Astrocyte (in vitro differentiated cells and primary cell): ENCODE measurements around the gene TMEM179. TPM values are rescaled to one million over a fixed set of nuclear protein-coding genes. Genes with fewer than 3 reads are reported as not detected.

Experiments
- DNase-seq: peaks from one replicate; pipeline ENCODE4 v3.0.0-alpha.2; 2010; ENCODE audit warnings: low read depth
- FAIRE-seq: peaks from 2 replicates; lab custom pipeline; 2011; peaks lifted over from hg19 to GRCh38; lab: Jason Lieb, UNC
- H2AFZ ChIP-seq: 2 replicates; pipeline ENCODE4 v1.6.0; 2012; ENCODE audit warnings: low read depth, low read length, inconsistent platforms
- H3K27ac ChIP-seq: 2 replicates; pipeline ENCODE4 v1.5.1; 2011; ENCODE audit warnings: low read depth, low read length, inconsistent platforms
- H3K27me3 ChIP-seq: 2 replicates; pipeline ENCODE4 v1.6.0; 2011; ENCODE audit warnings: low read length, inconsistent platforms; ENCODE audit not compliant: insufficient read depth
- H3K36me3 ChIP-seq: 2 replicates; pipeline ENCODE4 v1.5.1; 2011; ENCODE audit warnings: low read length, inconsistent platforms; ENCODE audit not compliant: insufficient read depth
- H3K4me1 ChIP-seq: 2 replicates; pipeline ENCODE4 v1.5.1; 2011; ENCODE audit warnings: low read length, inconsistent platforms; ENCODE audit not compliant: insufficient read depth
- H3K4me2 ChIP-seq: 2 replicates; pipeline ENCODE4 v1.6.0; 2012; ENCODE audit warnings: low read length, inconsistent platforms
- H3K4me3 ChIP-seq: 2 replicates; pipeline ENCODE4 v1.5.1; 2011; ENCODE audit warnings: low read depth, mild to moderate bottlenecking, low read length, inconsistent platforms; ENCODE audit not compliant: insufficient read depth
- H3K79me2 ChIP-seq: 2 replicates; pipeline ENCODE4 v1.6.0; 2012; ENCODE audit warnings: mild to moderate bottlenecking, low read length, inconsistent platforms; ENCODE audit not compliant: insufficient read depth
- H3K9ac ChIP-seq: 2 replicates; pipeline ENCODE4 v1.6.0; 2012; ENCODE audit warnings: mild to moderate bottlenecking, low read length, inconsistent platforms
- H3K9me3 ChIP-seq: 2 replicates; pipeline ENCODE4 v1.5.1; 2012; ENCODE audit warnings: low read depth, mild to moderate bottlenecking, low read length, inconsistent platforms; ENCODE audit not compliant: insufficient read depth
- H4K20me1 ChIP-seq: 2 replicates; pipeline ENCODE4 v1.6.0; 2012; ENCODE audit warnings: low read length, inconsistent platforms; ENCODE audit not compliant: insufficient read depth
- H3K27ac Mint-ChIP-seq: one replicate; pipeline ENCODE4 v1.8.0; 2021; ENCODE audit warnings: mild to moderate bottlenecking, mixed read lengths; ENCODE audit not compliant: unreplicated experiment
- H3K27me3 Mint-ChIP-seq: one replicate; pipeline ENCODE4 v1.8.0; 2021; ENCODE audit warnings: low read depth, mixed read lengths; ENCODE audit not compliant: unreplicated experiment
- H3K36me3 Mint-ChIP-seq: one replicate; pipeline ENCODE4 v1.8.0; 2021; ENCODE audit warnings: low read depth, mixed read lengths; ENCODE audit not compliant: unreplicated experiment
- H3K4me1 Mint-ChIP-seq: one replicate; pipeline ENCODE4 v1.8.0; 2021; ENCODE audit warnings: low read depth, mixed read lengths; ENCODE audit not compliant: unreplicated experiment
- H3K4me3 Mint-ChIP-seq: one replicate; pipeline ENCODE4 v1.8.0; 2021; ENCODE audit warnings: mild to moderate bottlenecking, moderate library complexity, mixed read lengths; ENCODE audit not compliant: unreplicated experiment
- H3K9me3 Mint-ChIP-seq: one replicate; pipeline ENCODE4 v1.8.0; 2021; ENCODE audit warnings: mild to moderate bottlenecking, mixed read lengths; ENCODE audit not compliant: unreplicated experiment
- EZH2 ChIP-seq: IDR thresholded peaks from 2 replicates; pipeline ENCODE4 v1.6.1; 2012; ENCODE audit warnings: mild to moderate bottlenecking, low read length, inconsistent platforms; ENCODE audit not compliant: insufficient read depth
- total RNA-seq: library from RNA; stranded (reverse); gene quantifications from 2 replicates; pipeline ENCODE4 v1.2.1, GENCODE V29; 2021
- TF ChIP-seq, protein P1 (sequence below): IDR thresholded peaks from 2 replicates; pipeline ENCODE4 v1.5.1; 2011; ENCODE audit warnings: low read depth, mild to moderate bottlenecking, inconsistent platforms, low read length, moderate library complexity; ENCODE audit not compliant: insufficient read depth

Gene TMEM179
- total RNA-seq, 1 donor from 2014 or later = 0.82 TPM

DNA sequence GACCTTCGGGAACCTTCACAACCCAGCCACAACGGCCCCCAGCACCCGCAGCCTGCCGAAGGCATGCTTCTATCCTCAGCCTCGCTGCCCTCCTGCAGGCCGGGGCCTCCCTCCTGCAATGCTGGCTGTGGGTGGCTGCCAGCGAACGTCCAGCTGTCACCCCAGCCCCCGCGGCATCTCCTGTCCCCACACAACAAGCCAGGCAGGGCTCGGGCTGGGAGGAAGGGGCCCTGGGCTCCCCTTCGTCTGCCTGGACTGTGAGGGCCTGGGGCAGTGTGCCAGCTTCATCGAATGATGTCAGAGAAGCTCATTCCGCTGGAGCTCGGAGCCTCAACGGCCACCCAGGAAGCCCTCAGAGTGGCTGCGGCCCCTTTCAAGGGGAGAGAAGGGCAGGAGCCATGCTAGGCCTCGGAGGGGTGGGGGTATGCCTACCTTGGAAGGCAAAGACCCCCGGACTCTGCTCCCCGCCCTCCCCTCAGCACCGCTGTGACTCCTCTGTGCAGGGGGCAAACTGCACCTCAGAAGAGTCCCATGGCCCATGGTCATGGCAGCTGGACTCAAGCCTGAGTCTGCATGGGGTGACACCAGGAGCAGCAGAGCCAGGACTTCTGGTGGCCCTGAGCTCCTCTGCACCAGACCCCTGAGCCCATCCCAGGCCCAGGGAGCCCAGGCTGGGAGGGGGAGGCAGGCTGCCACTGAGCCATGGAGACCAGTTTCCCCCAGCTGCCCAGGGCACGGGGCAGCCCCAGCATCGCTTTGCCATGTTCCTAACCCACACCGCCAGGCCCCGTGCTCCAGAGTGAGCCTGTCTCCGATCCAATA is 49.8 kb downstream of the TMEM179 start:
- no peaks in the 10 kb centered on the region for H3K36me3 Mint-ChIP-seq
- no peak for DNase-seq
- H3K4me2 ChIP-seq = no peak overlapping the region
- no peaks in the 10 kb centered on the region for H3K9me3 ChIP-seq
- H3K27ac Mint-ChIP-seq = no peak overlapping the region
- no peaks in the 10 kb centered on the region for H3K4me1 ChIP-seq
- H3K9me3 Mint-ChIP-seq = no peaks in the 10 kb centered on the region
- no peaks in the 10 kb centered on the region for H3K79me2 ChIP-seq
- no peaks in the 10 kb centered on the region for H3K4me1 Mint-ChIP-seq
- no peaks in the 10 kb centered on the region for H3K27me3 ChIP-seq
- H3K4me3 ChIP-seq = no peak overlapping the region
- H3K9ac ChIP-seq = no peak overlapping the region
- H4K20me1 ChIP-seq = no peaks in the 10 kb centered on the region
- H3K27me3 Mint-ChIP-seq = peaks cover 35% of the 10 kb centered on the region
- TF ChIP-seq, protein P1, sequence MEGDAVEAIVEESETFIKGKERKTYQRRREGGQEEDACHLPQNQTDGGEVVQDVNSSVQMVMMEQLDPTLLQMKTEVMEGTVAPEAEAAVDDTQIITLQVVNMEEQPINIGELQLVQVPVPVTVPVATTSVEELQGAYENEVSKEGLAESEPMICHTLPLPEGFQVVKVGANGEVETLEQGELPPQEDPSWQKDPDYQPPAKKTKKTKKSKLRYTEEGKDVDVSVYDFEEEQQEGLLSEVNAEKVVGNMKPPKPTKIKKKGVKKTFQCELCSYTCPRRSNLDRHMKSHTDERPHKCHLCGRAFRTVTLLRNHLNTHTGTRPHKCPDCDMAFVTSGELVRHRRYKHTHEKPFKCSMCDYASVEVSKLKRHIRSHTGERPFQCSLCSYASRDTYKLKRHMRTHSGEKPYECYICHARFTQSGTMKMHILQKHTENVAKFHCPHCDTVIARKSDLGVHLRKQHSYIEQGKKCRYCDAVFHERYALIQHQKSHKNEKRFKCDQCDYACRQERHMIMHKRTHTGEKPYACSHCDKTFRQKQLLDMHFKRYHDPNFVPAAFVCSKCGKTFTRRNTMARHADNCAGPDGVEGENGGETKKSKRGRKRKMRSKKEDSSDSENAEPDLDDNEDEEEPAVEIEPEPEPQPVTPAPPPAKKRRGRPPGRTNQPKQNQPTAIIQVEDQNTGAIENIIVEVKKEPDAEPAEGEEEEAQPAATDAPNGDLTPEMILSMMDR = no peak
- TF ChIP-seq EZH2 = no peak
- H3K4me3 Mint-ChIP-seq = no peak overlapping the region
- no peaks in the 10 kb centered on the region for H3K36me3 ChIP-seq
- no peak overlapping the region for H2AFZ ChIP-seq
- no peak for FAIRE-seq
- no peak overlapping the region for H3K27ac ChIP-seq

DNA sequence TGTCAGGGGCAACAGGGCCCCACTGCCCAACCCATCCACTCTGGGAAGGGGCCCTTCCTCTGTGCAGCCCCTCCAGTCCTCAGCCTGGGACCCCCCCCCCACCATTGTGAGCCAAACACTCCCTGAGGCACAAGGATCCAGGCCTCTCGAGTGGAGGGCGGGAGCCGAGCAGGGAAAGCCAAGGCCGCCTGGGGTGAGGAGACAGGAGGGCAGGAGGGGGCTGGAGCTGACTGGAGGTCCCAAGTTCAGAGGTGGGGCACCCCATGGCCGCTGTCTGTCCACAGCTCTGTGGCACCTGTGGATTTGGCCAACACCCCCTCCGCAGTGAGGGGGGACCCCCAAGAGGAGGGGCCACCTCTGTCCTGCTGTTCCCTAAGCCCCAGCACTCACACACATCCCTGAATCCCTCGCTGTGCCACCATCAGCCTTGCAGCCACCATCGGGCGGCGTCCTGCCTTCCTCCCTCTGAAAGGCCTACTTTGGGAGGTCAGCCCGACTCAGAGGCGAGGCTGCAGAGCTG is 50.4 kb downstream of the TMEM179 start:
- no peak overlapping the region for H3K9ac ChIP-seq
- no peaks in the 10 kb centered on the region for H3K79me2 ChIP-seq
- Mint-ChIP-seq H3K27ac (no peak overlapping the region), H3K4me3 (no peak overlapping the region), H3K9me3 (no peaks in the 10 kb centered on the region), H3K27me3 (peaks cover 35% of the 10 kb centered on the region), H3K36me3 (no peaks in the 10 kb centered on the region), H3K4me1 (no peaks in the 10 kb centered on the region)
- DNase-seq (no peak), FAIRE-seq (no peak)
- no peaks in the 10 kb centered on the region for H4K20me1 ChIP-seq
- H3K36me3 ChIP-seq = no peaks in the 10 kb centered on the region
- no peak overlapping the region for H3K4me3 ChIP-seq
- H3K4me2 ChIP-seq = no peak overlapping the region
- H3K27me3 ChIP-seq = no peaks in the 10 kb centered on the region
- no peak overlapping the region for H3K27ac ChIP-seq
- H3K9me3 ChIP-seq = no peaks in the 10 kb centered on the region
- H2AFZ ChIP-seq = no peak overlapping the region
- TF ChIP-seq EZH2 = no peak
- TF ChIP-seq, protein P1 = no peak
- no peaks in the 10 kb centered on the region for H3K4me1 ChIP-seq
